Breast epithelium (tissue), 3 donors: ENCODE measurements around the gene NELL1.

Source experiments
- POLR2A ChIP-seq: fragments of 450-650 bp; IDR thresholded peaks from one replicate; pipeline ENCODE4 v1.6.1; 2016; ENCODE audit warnings: antibody characterized with exemption, mild to moderate bottlenecking, moderate library complexity
- POLR2AphosphoS5 ChIP-seq, 3 donors: sonication (generic); formaldehyde crosslinking; IDR thresholded peaks; one replicate each; pipeline ENCODE4 v1.6.1; 2017; ENCODE audit warnings: antibody characterized with exemption in 3 of 3
- TF ChIP-seq, protein P1 (sequence below), 3 donors: fragments of 450-650 bp; IDR thresholded peaks; one replicate each; pipeline ENCODE4 v1.5.1; 2016 to 2017; ENCODE audit warnings: antibody characterized with exemption in 3 of 3, mild to moderate bottlenecking in 3 of 3, moderate library complexity in 3 of 3

DNA sequence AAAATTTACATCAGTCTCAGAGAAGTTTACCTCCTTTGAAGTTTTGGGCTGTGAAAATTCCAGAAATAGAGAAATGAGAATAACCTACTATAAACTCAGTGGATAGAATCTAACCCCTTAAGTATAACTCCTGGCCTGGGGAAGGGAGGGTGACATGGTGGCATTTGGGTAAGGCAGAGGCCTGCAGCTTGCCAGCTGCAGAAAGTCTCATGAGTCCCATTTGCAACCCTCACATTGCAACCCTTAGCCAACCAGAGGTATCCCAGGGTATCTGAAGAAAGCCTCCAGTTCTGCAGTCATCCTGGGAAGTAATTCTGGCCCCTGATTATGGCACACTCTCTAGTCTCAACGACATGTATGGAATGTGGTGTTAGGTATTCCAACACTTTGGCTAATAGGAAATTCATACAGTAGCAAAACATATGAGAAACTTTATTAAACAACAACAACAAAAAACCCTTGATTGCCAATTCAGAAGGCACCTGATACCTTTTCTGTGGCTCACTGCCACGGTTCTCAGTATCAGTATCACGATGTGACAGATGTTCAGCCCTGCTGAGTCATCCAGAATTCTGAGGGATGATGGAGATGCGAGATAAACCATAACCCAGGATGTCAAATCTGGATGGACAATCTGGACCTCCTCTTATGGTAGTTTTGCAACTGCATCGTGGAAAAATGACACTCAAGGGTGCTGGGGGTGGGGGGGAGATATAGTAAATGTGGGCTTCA is 743.4 kb downstream of the NELL1 start:
- TF ChIP-seq, protein P1, sequence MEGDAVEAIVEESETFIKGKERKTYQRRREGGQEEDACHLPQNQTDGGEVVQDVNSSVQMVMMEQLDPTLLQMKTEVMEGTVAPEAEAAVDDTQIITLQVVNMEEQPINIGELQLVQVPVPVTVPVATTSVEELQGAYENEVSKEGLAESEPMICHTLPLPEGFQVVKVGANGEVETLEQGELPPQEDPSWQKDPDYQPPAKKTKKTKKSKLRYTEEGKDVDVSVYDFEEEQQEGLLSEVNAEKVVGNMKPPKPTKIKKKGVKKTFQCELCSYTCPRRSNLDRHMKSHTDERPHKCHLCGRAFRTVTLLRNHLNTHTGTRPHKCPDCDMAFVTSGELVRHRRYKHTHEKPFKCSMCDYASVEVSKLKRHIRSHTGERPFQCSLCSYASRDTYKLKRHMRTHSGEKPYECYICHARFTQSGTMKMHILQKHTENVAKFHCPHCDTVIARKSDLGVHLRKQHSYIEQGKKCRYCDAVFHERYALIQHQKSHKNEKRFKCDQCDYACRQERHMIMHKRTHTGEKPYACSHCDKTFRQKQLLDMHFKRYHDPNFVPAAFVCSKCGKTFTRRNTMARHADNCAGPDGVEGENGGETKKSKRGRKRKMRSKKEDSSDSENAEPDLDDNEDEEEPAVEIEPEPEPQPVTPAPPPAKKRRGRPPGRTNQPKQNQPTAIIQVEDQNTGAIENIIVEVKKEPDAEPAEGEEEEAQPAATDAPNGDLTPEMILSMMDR (IDR thresholded peaks at IDR 0.05) = no peak
- no peak for TF ChIP-seq POLR2A
- TF ChIP-seq POLR2AphosphoS5 (IDR thresholded peaks at IDR 0.05) = no peak
